PC-9 (cell line): ENCODE results near the gene NUP107.

Source experiments
- EZH2 ChIP-seq: fragments of 200-600 bp; sonication (generic); IDR thresholded peaks from 2 replicates; pipeline ENCODE4 v1.8.0; 2017; ENCODE audit warnings: antibody characterized with exemption, low read depth
- TF ChIP-seq, protein P1 (sequence below): fragments of 200-600 bp; sonication (generic); conservative IDR thresholded peaks from 2 replicates; pipeline ENCODE4 v1.6.1; 2017; ENCODE audit warnings: mixed run types, antibody characterized with exemption, mild to moderate bottlenecking, moderate library complexity

DNA sequence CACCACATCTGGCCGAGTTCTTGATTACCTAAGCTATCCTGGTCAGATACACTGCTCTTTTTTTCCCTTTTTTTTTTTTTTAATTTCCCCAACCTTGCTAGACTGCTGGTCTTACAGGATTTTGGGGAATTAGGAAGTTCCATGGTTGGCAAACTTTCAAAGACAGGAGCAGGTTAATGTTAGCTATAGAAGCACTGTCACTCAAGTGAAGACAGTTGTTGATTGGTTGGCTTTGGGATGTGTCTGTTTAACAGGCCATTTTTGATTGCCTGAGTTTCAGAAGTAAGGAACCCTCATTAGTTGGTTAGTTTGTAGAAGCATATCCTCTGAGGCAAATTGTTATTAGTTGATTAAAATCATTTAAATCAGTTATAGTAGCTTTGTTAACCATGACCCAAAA lies 39.3 kb upstream of the NUP107 start:
- no peak for TF ChIP-seq EZH2
- TF ChIP-seq, protein P1, sequence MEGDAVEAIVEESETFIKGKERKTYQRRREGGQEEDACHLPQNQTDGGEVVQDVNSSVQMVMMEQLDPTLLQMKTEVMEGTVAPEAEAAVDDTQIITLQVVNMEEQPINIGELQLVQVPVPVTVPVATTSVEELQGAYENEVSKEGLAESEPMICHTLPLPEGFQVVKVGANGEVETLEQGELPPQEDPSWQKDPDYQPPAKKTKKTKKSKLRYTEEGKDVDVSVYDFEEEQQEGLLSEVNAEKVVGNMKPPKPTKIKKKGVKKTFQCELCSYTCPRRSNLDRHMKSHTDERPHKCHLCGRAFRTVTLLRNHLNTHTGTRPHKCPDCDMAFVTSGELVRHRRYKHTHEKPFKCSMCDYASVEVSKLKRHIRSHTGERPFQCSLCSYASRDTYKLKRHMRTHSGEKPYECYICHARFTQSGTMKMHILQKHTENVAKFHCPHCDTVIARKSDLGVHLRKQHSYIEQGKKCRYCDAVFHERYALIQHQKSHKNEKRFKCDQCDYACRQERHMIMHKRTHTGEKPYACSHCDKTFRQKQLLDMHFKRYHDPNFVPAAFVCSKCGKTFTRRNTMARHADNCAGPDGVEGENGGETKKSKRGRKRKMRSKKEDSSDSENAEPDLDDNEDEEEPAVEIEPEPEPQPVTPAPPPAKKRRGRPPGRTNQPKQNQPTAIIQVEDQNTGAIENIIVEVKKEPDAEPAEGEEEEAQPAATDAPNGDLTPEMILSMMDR: no peak
